ENCODE data around the gene PODXL2.
"Not testable (repeated sequence)": the region's sequence is repeated elsewhere in the genome, so short reads cannot be mapped to it uniquely, and the experiment has no call there.

The PODXL2 gene

DNA sequence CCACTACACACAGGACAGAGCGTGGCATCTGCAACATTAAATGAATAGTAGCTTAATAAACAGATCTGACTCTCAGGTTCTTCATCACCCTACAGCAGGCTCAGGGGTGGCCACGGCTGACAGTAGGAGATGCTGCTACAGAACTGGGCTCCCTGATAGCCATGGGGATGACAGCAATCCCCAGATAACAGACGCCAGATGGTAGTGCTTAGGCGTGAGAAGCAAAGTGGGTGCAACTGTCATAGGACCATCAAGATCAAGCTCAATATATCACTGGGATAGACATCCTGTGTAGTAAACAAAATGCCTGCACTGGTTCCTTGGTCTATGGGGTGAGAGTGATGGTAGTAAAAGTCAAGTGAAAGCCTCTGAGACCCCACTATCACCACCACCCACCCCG lies 35.8 kb upstream of the PODXL2 start:
- no peak overlapping the region for H3K9ac ChIP-seq (ENCODE audit: low read depth, low read length)
- H3K9me3 ChIP-seq (replicated peaks; ENCODE audit: low read length): no peaks in the 10 kb centered on the region
- no peak overlapping the region for H3K4me2 ChIP-seq (ENCODE audit: low read length)
- peaks cover 17% of the 10 kb centered on the region for H3K4me1 ChIP-seq (ENCODE audit: control insufficient read depth, insufficient read depth, low read length)
- H3K27me3 ChIP-seq (ENCODE audit: control insufficient read depth, insufficient read depth, low read length): no peaks in the 10 kb centered on the region
- H3K4me3 ChIP-seq (ENCODE audit: low read length): no peak overlapping the region
- H3K36me3 ChIP-seq (ENCODE audit: insufficient read depth, low read length): no peaks in the 10 kb centered on the region

DNA sequence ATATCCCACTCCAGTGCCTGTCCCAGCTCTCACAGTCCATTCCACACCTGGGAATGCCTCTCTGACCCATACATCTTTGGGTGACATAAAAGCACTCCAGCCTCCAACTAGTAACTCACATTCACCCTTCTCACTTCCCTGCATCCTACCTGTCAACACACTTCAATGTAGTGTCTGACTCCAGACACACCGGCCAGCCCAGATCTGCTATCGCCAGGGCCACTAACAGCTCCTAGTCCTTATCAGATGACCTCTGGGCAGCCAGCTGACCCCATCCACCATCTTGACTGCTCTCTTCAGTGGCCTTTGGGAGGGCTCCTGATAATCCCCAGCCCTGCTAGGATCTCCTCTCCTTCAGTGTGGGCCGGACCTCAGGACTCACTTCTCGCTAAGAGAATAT lies 33.7 kb upstream of the PODXL2 start:
- Histone ChIP-seq H3K9ac (ENCODE audit: low read depth, low read length) (no peak overlapping the region), H3K4me1 (ENCODE audit: control insufficient read depth, insufficient read depth, low read length) (peaks cover 21% of the 10 kb centered on the region), H3K36me3 (ENCODE audit: insufficient read depth, low read length) (no peaks in the 10 kb centered on the region)

DNA sequence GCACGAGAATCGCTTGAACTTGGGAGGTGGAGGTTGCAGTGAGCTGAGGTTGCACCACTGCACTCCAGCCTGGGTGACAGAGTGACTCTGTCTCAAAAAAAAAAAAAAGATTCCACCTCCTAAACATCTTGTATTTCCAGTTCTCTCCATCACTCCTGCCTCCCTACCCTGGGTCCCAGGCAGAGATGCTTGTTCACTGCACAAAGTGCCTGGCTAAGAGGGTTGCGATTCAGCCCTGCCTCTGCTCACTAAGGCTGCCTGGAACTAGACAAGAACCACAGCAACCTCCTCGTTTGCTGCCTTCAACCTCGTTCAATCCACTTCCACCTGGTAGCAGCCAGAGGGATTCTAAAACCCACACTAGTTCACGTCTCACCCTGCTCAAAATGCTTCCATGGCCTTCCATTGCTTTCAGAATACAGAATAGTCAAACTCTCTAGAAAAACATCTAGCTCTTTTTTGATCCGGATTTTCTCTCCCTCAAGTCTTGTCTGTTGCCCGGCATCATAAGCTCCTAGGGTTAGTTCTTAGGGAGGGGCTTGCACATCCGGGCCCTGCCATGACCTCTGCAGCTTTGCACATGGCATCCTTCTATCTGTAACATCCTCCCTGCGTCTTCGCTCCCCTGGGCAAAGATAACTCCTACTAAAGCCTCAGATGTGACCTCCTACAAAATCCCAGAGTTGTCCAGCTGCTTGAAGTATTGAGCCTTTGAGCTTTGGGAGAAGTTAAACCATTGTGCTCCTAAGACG lies 31.8 kb upstream of the PODXL2 start:
- H3K36me3 ChIP-seq (ENCODE audit: insufficient read depth, low read length): peaks cover under 1% of the 10 kb centered on the region
- peak overlapping the region; percentile 87 for H3K4me2 ChIP-seq (ENCODE audit: low read length)
- peak overlapping the region; percentile 79 for H3K4me3 ChIP-seq (ENCODE audit: low read length)
- no peaks in the 10 kb centered on the region for H3K27me3 ChIP-seq (ENCODE audit: control insufficient read depth, insufficient read depth, low read length)
- no peaks in the 10 kb centered on the region for H3K9me3 ChIP-seq (replicated peaks; ENCODE audit: low read length)
- peaks cover 11% of the 10 kb centered on the region for H3K4me1 ChIP-seq (ENCODE audit: control insufficient read depth, insufficient read depth, low read length)
- no peak overlapping the region for H3K9ac ChIP-seq (ENCODE audit: low read depth, low read length)

More for the DNA sequence above, 33.7 kb upstream of the PODXL2 start:
- no peak overlapping the region for H3K4me2 ChIP-seq (ENCODE audit: low read length)
- no peak overlapping the region for H3K4me3 ChIP-seq (ENCODE audit: low read length)
- no peaks in the 10 kb centered on the region for H3K9me3 ChIP-seq (replicated peaks; ENCODE audit: low read length)
- no peaks in the 10 kb centered on the region for H3K27me3 ChIP-seq (ENCODE audit: control insufficient read depth, insufficient read depth, low read length)

DNA sequence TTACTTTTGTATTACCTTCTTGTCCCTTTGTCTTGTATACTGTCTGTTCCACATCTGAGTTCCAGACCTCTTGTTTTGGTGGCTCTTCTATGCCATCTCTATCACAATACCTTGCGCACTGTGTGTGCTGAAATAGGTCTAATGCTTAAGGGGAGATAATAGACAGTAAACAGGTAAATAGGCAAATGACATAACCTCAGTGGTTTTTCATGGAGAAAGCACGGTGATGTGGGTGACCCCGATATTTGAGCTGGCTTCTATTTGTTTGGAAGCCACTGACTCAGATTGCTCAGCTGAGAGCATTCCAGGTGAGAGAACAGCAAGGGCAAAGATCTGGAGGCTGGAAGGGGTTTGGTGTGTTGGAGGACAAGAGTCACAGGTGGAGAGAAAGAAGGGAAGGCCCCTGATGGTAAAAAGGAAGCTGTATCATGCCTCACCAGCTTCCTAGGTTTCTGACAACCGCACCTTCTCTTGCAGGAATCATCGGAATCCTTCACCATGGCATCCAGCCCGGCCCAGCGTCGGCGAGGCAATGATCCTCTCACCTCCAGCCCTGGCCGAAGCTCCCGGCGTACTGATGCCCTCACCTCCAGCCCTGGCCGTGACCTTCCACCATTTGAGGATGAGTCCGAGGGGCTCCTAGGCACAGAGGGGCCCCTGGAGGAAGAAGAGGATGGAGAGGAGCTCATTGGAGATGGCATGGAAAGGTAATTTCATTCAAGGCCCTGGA lies 30.0 kb upstream of the PODXL2 start:
- no peaks in the 10 kb centered on the region for H3K27me3 ChIP-seq (ENCODE audit: control insufficient read depth, insufficient read depth, low read length)
- H3K9me3 ChIP-seq (replicated peaks; ENCODE audit: low read length): no peaks in the 10 kb centered on the region
- peak overlapping the region; percentile 87 for H3K4me2 ChIP-seq (ENCODE audit: low read length)
- peak overlapping the region; percentile 79 for H3K4me3 ChIP-seq (ENCODE audit: low read length)
- peaks cover 11% of the 10 kb centered on the region for H3K4me1 ChIP-seq (ENCODE audit: control insufficient read depth, insufficient read depth, low read length)
- peaks cover 4% of the 10 kb centered on the region for H3K36me3 ChIP-seq (ENCODE audit: insufficient read depth, low read length)
- H3K9ac ChIP-seq (ENCODE audit: low read depth, low read length): peak overlapping the region; percentile 87

DNA sequence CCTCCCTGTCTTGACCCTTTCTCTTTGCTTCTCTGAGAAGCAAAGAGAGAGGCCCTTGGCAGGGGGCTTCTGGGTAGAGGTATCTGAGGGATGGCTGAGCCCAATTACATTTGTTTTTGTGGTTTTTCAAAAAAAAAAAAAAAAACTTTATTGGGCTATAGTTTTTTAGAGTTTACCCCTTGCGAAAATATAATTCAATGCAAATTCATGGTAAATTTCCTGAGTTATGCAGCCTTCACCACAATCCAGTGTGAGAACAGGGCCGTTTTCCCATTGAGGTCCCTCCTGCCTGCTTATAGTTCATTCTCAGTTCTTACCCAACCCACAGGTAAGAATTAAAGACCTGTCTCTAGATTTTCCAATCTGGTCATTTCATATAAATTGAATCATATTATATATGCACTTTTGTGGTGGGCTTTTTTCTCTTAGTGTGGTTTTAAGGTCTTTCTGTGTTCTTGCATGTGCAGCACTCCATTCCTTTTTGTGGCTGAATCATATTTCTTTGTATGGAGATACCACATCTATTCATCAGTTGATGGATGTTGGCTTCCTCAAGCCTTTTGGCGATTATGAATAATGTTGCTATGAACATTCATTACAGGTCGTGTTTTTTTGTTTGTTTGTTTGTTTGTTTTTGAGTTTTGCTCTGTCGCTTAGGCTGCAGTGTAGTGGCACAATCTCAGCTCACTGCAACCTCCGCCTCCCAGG lies 28.1 kb upstream of the PODXL2 start:
- H3K4me3 ChIP-seq (ENCODE audit: low read length): no peak overlapping the region
- H3K9me3 ChIP-seq (replicated peaks; ENCODE audit: low read length): no peaks in the 10 kb centered on the region
- no peak overlapping the region for H3K9ac ChIP-seq (ENCODE audit: low read depth, low read length)
- H3K4me1 ChIP-seq (ENCODE audit: control insufficient read depth, insufficient read depth, low read length): peaks cover 11% of the 10 kb centered on the region
- peaks cover 8% of the 10 kb centered on the region for H3K36me3 ChIP-seq (ENCODE audit: insufficient read depth, low read length)
- H3K27me3 ChIP-seq (ENCODE audit: control insufficient read depth, insufficient read depth, low read length): no peaks in the 10 kb centered on the region
- H3K4me2 ChIP-seq (ENCODE audit: low read length): no peak overlapping the region

DNA sequence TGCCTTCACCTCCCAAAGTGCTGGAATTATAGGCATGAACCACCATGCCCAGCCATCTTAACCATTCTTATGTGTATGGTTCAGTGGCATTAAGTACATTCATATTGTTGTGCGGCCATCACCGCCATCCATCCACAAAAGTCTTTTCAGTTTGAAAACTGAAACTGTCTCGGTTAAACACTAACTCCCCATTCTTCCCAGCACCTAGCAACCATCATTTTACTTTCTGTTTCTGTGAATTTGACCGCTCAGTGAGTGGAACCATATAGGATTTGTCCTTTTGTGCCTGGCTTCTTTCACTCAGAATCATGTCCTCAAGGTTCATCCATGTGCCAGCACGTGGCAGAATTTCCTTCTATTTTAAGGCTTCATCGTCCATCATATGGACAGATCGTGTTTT lies 24.9 kb upstream of the PODXL2 start:
- Histone ChIP-seq H3K36me3 (ENCODE audit: insufficient read depth, low read length) (peaks cover 38% of the 10 kb centered on the region), H3K4me3 (ENCODE audit: low read length) (no peak overlapping the region), H3K4me2 (ENCODE audit: low read length) (no peak overlapping the region), H3K9me3 (replicated peaks; ENCODE audit: low read length) (no peaks in the 10 kb centered on the region), H3K27me3 (ENCODE audit: control insufficient read depth, insufficient read depth, low read length) (no peaks in the 10 kb centered on the region), H3K4me1 (ENCODE audit: control insufficient read depth, insufficient read depth, low read length) (peaks cover 15% of the 10 kb centered on the region), H3K9ac (ENCODE audit: low read depth, low read length) (no peak overlapping the region)

DNA sequence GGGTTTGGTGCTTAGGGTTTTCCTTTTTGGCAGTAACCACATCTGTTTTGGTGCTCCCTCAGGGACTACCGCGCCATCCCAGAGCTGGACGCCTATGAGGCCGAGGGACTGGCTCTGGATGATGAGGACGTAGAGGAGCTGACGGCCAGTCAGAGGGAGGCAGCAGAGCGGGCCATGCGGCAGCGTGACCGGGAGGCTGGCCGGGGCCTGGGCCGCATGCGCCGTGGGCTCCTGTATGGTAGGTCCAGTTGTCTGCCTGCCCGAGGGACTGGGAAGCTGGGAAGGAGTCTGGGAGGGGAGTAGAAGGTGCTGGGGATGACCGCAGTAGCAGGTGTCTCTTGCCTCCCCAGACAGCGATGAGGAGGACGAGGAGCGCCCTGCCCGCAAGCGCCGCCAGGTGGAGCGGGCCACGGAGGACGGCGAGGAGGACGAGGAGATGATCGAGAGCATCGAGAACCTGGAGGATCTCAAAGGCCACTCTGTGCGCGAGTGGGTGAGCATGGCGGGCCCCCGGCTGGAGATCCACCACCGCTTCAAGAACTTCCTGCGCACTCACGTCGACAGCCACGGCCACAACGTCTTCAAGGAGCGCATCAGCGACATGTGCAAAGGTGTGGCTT lies 24.3 kb upstream of the PODXL2 start:
- Histone ChIP-seq H3K4me2 (ENCODE audit: low read length) (no peak overlapping the region), H3K9ac (ENCODE audit: low read depth, low read length) (no peak overlapping the region), H3K27me3 (ENCODE audit: control insufficient read depth, insufficient read depth, low read length) (no peaks in the 10 kb centered on the region), H3K4me3 (ENCODE audit: low read length) (no peak overlapping the region), H3K9me3 (replicated peaks; ENCODE audit: low read length) (no peaks in the 10 kb centered on the region), H3K4me1 (ENCODE audit: control insufficient read depth, insufficient read depth, low read length) (peaks cover 9% of the 10 kb centered on the region), H3K36me3 (ENCODE audit: insufficient read depth, low read length) (peaks cover 38% of the 10 kb centered on the region)

DNA sequence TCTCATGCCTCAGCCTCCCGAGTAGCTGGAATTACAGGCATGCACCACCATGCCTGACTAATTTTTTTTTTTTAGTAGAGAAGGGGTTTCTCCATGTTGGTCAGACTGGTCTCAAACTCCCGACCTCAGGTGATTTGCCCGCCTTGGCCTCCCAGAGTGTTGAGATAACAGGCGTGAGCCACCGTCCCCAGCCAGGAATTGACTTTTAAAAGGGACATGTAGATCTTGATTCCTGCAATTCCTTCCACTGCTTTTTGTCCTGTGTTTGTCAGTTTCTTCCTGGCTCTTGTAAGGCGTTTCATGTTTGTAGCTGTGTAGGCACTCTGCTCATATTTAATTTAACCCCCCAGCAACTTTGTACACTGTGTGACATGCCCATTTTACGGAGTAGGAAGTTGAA lies 23.4 kb upstream of the PODXL2 start:
- H3K9me3 ChIP-seq (replicated peaks; ENCODE audit: low read length); H3K4me1 ChIP-seq (ENCODE audit: control insufficient read depth, insufficient read depth, low read length); H3K4me3 ChIP-seq (ENCODE audit: low read length); H3K4me2 ChIP-seq (ENCODE audit: low read length); H3K9ac ChIP-seq (ENCODE audit: low read depth, low read length); H3K27me3 ChIP-seq (ENCODE audit: control insufficient read depth, insufficient read depth, low read length): not testable (repeated sequence)
- peaks cover 38% of the 10 kb centered on the region for H3K36me3 ChIP-seq (ENCODE audit: insufficient read depth, low read length)

DNA sequence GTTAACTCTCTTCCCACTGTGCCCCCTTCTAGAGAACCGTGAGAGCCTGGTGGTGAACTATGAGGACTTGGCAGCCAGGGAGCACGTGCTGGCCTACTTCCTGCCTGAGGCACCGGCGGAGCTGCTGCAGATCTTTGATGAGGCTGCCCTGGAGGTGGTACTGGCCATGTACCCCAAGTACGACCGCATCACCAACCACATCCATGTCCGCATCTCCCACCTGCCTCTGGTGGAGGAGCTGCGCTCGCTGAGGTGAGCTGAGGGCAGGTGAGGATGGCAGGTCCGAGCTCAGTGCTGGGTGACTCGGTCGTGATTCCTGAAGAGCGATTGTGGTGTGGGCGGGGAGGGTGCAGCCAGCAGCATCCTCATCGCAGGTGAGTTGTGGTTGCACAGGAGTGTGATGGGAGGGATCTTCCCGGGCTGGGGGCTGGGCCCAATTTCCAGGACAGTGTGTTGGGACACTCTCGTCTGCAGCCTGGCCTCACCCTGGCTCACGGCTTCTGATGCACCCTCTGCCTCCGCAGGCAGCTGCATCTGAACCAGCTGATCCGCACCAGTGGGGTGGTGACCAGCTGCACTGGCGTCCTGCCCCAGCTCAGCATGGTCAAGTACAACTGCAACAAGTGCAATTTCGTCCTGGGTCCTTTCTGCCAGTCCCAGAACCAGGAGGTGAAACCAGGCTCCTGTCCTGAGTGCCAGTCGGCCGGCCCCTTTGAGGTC lies 22.7 kb upstream of the PODXL2 start:
- Histone ChIP-seq H3K4me3 (ENCODE audit: low read length) (no peak overlapping the region), H3K4me1 (ENCODE audit: control insufficient read depth, insufficient read depth, low read length) (peaks cover 9% of the 10 kb centered on the region), H3K9ac (ENCODE audit: low read depth, low read length) (no peak overlapping the region), H3K27me3 (ENCODE audit: control insufficient read depth, insufficient read depth, low read length) (no peaks in the 10 kb centered on the region), H3K9me3 (replicated peaks; ENCODE audit: low read length) (no peaks in the 10 kb centered on the region), H3K36me3 (ENCODE audit: insufficient read depth, low read length) (peaks cover 45% of the 10 kb centered on the region), H3K4me2 (ENCODE audit: low read length) (no peak overlapping the region)

DNA sequence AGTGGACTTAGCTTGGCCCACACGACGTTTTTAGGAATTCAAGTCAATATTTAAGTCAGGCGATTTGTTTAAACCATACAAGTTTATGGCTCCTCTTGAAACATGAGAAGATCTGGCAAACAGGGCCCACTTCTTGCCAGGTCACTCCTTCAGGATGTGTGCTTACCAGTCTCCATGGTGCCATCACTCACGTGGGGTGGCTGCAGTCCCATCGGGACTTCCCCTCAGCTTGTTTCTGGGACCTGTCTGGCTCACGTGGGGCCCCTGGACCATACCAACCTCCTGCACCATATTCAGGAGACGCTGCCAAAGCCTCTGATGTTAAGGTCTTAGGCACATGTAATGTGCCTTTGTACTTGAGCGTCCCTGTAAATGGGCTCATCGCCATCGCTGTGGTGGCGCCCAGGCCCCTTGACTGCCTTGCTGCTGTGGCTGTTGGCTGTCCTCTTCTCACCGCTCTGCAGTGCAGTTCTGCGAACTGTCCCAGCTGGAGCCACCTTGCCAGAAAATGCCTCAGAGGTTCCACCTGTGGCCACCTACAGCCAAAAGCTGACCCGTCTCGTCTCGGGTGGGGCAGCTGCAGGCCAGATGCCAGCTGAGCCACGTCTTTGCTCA lies 21.9 kb upstream of the PODXL2 start:
- Histone ChIP-seq H3K9ac (ENCODE audit: low read depth, low read length) (no peak overlapping the region), H3K4me1 (ENCODE audit: control insufficient read depth, insufficient read depth, low read length) (peaks cover 9% of the 10 kb centered on the region), H3K27me3 (ENCODE audit: control insufficient read depth, insufficient read depth, low read length) (no peaks in the 10 kb centered on the region), H3K4me2 (ENCODE audit: low read length) (no peak overlapping the region), H3K4me3 (ENCODE audit: low read length) (no peak overlapping the region), H3K36me3 (ENCODE audit: insufficient read depth, low read length) (peaks cover 45% of the 10 kb centered on the region), H3K9me3 (replicated peaks; ENCODE audit: low read length) (no peaks in the 10 kb centered on the region)
